ENCODE data around the gene ITGA11.
A peak's percentile ranks its signal among the peaks of the same experiment; 100 is the strongest.

- TF ChIP-seq POLR2A (IDR thresholded peaks at IDR 0.05; ENCODE audit: low read depth, low read length) (peak; percentile 77), POLR2AphosphoS5 (IDR thresholded peaks at IDR 0.05; ENCODE audit: low read depth, low read length) (peak; percentile 90)
These were observed 154.2 kb downstream of the ITGA11 start, which contains the start of gene FEM1B for GRCh38 chr15:68277603-68278344.

Data from GM12892 (cell line).